ENCODE measurements around the gene PPID. TPM values are rescaled to one million over a fixed set of nuclear protein-coding genes. Genes with fewer than 3 reads are reported as not detected.
"Not testable (repeated sequence)": the region's sequence is repeated elsewhere in the genome, so short reads cannot be mapped to it uniquely, and the experiment has no call there.

The PPID gene
- total RNA-seq, 1 donor, result 21.4 TPM

- H3K9me3 ChIP-seq (ENCODE audit: low read depth, low read length), result no peaks in the 10 kb centered on the region
- no peaks in the 10 kb centered on the region for H3K4me1 ChIP-seq (ENCODE audit: insufficient read depth, low read length)
- peaks cover 76% of the 10 kb centered on the region for H3K36me3 ChIP-seq (ENCODE audit: insufficient read depth, low read length)
- no peak overlapping the region for H3K27ac ChIP-seq (ENCODE audit: low read depth, low read length)
- H3K27me3 ChIP-seq (ENCODE audit: insufficient read depth, low read length), result no peaks in the 10 kb centered on the region
- peaks cover 11% of the 10 kb centered on the region for H3K79me2 ChIP-seq (ENCODE audit: insufficient read depth, low read length)
- H3K4me2 ChIP-seq (ENCODE audit: insufficient read depth, low read length), result no peak overlapping the region
- no peak overlapping the region for H2AFZ ChIP-seq (ENCODE audit: low read length)
- H4K20me1 ChIP-seq (ENCODE audit: insufficient read depth, low read length), result no peaks in the 10 kb centered on the region
- no peak for DNase-seq (ENCODE audit: insufficient read length, low spot score, missing footprints)
- TF ChIP-seq, protein P1, sequence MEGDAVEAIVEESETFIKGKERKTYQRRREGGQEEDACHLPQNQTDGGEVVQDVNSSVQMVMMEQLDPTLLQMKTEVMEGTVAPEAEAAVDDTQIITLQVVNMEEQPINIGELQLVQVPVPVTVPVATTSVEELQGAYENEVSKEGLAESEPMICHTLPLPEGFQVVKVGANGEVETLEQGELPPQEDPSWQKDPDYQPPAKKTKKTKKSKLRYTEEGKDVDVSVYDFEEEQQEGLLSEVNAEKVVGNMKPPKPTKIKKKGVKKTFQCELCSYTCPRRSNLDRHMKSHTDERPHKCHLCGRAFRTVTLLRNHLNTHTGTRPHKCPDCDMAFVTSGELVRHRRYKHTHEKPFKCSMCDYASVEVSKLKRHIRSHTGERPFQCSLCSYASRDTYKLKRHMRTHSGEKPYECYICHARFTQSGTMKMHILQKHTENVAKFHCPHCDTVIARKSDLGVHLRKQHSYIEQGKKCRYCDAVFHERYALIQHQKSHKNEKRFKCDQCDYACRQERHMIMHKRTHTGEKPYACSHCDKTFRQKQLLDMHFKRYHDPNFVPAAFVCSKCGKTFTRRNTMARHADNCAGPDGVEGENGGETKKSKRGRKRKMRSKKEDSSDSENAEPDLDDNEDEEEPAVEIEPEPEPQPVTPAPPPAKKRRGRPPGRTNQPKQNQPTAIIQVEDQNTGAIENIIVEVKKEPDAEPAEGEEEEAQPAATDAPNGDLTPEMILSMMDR (IDR thresholded peaks at IDR 0.05; ENCODE audit: extremely low read depth, low read depth, low read length), result no peak
- H3K4me3 ChIP-seq (ENCODE audit: insufficient read depth, low read length), result no peak overlapping the region
Observed at GRCh38 chr4:158715802-158716201, 7.4 kb downstream of the PPID start.

- Histone ChIP-seq H4K20me1 (ENCODE audit: insufficient read depth, low read length) (no peaks in the 10 kb centered on the region), H3K79me2 (ENCODE audit: insufficient read depth, low read length) (peaks cover 9% of the 10 kb centered on the region), H3K36me3 (ENCODE audit: insufficient read depth, low read length) (peaks cover 82% of the 10 kb centered on the region), H2AFZ (ENCODE audit: low read length) (no peak overlapping the region), H3K27me3 (ENCODE audit: insufficient read depth, low read length) (no peaks in the 10 kb centered on the region), H3K4me1 (ENCODE audit: insufficient read depth, low read length) (no peaks in the 10 kb centered on the region), H3K9me3 (ENCODE audit: low read depth, low read length) (no peaks in the 10 kb centered on the region), H3K27ac (ENCODE audit: low read depth, low read length) (no peak overlapping the region), H3K4me3 (ENCODE audit: insufficient read depth, low read length) (no peak overlapping the region), H3K4me2 (ENCODE audit: insufficient read depth, low read length) (no peak overlapping the region)
- TF ChIP-seq, protein P1 (IDR thresholded peaks at IDR 0.05; ENCODE audit: extremely low read depth, low read depth, low read length), result no peak
- DNase-seq (ENCODE audit: insufficient read length, low spot score, missing footprints), result peak; percentile 39
Observed at GRCh38 chr4:158714937-158715336, 8.3 kb downstream of the PPID start.

DNA sequence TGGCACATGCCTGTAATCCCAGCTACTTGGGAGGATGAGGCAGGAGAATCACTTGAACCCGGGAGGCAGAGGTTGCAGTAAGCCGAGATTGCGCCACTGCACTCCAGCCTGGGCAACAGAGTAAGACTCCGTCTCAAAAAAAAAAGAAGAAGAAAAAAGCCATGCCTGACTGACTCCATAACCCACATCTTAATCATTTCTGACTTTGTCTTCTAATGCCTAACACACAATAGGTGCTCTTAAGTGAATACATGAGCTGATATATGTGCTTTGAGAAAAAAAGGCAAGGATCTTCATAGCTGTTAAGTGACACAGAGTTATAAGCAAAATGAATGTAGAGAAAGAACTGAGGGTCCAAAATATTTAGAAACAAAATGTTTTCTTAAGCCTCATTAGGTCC lies 10.6 kb downstream of the PPID start:
- not testable (repeated sequence) for H3K4me2 ChIP-seq (ENCODE audit: insufficient read depth, low read length); H3K27me3 ChIP-seq (ENCODE audit: insufficient read depth, low read length); H2AFZ ChIP-seq (ENCODE audit: low read length); H3K4me3 ChIP-seq (ENCODE audit: insufficient read depth, low read length); H3K27ac ChIP-seq (ENCODE audit: low read depth, low read length); H3K9me3 ChIP-seq (ENCODE audit: low read depth, low read length); H3K4me1 ChIP-seq (ENCODE audit: insufficient read depth, low read length); H4K20me1 ChIP-seq (ENCODE audit: insufficient read depth, low read length); H3K79me2 ChIP-seq (ENCODE audit: insufficient read depth, low read length)
- DNase-seq (ENCODE audit: insufficient read length, low spot score, missing footprints), result peak; percentile 9
- peaks cover 70% of the 10 kb centered on the region for H3K36me3 ChIP-seq (ENCODE audit: insufficient read depth, low read length)

DNA sequence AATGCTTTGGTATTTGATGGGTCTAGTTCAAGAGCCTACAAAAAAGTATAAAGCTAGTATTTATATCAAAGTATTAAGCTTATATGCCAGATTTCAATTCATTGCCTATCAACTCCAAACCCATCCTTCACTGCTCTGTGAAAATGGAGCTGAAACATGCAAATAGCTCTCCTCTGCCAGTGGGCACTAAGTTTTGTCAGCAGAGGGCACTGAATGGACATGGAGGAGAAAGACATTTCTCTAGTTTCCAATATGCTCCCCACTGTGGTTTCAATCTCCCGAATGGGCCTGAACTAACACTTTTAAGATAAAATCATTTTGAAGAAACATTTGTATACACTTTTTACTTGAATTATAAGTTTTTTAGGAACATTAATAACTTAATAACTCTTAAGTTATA lies 12.4 kb downstream of the PPID start:
- H3K9me3 ChIP-seq (ENCODE audit: low read depth, low read length), result no peaks in the 10 kb centered on the region
- TF ChIP-seq, protein P1 (IDR thresholded peaks at IDR 0.05; ENCODE audit: extremely low read depth, low read depth, low read length), result peak; percentile 49
- no peak overlapping the region for H3K4me3 ChIP-seq (ENCODE audit: insufficient read depth, low read length)
- H3K4me2 ChIP-seq (ENCODE audit: insufficient read depth, low read length), result no peak overlapping the region
- no peak overlapping the region for H3K27ac ChIP-seq (ENCODE audit: low read depth, low read length)
- no peaks in the 10 kb centered on the region for H3K79me2 ChIP-seq (ENCODE audit: insufficient read depth, low read length)
- peaks cover 65% of the 10 kb centered on the region for H3K36me3 ChIP-seq (ENCODE audit: insufficient read depth, low read length)
- H3K4me1 ChIP-seq (ENCODE audit: insufficient read depth, low read length), result no peaks in the 10 kb centered on the region
- no peak for DNase-seq (ENCODE audit: insufficient read length, low spot score, missing footprints)
- no peak overlapping the region for H2AFZ ChIP-seq (ENCODE audit: low read length)
- H3K27me3 ChIP-seq (ENCODE audit: insufficient read depth, low read length), result no peaks in the 10 kb centered on the region
- H4K20me1 ChIP-seq (ENCODE audit: insufficient read depth, low read length), result no peaks in the 10 kb centered on the region
